Dermis microvascular lymphatic vessel endothelial cell (primary cell): ENCODE measurements around the gene KLHL8. TPM values are rescaled to one million over a fixed set of nuclear protein-coding genes. Genes with fewer than 3 reads are reported as not detected.

Experiments
- DNase-seq, 2 donors: peaks; one replicate each; pipeline versions ENCODE4 v3.0.0 to v3.0.0-alpha.2; 2010; ENCODE audit warnings: low read depth in 2 of 2
- total RNA-seq: library from RNA; depleted of rRNA; stranded (reverse); fragments of >200 nt; gene quantifications from 2 replicates; pipeline ENCODE4 v1.2.1, GENCODE V29; 2014

Gene KLHL8
- 7.4 and 7.5 TPM in 2 replicates for total RNA-seq

GRCh38 chr4:87220094-87220822, at the start of gene KLHL8:
Gene KLHL8 (minus strand): TSS chr4:87220618. CDS start chr4:87195539, 25,079 bp downstream.
- peak; percentile 40 to 86 for DNase-seq

- peak in 1 of 2 donors; percentile 35 for DNase-seq
These were observed 49.7 kb upstream of the KLHL8 start for GRCh38 chr4:87270144-87270543.

GRCh38 chr4:87268411-87268810, 48.0 kb upstream of the KLHL8 start:
- no peak for DNase-seq

GRCh38 chr4:87266986-87267385, 46.6 kb upstream of the KLHL8 start:
- no peak for DNase-seq

GRCh38 chr4:87262886-87263285, 42.5 kb upstream of the KLHL8 start:
- no peak for DNase-seq

GRCh38 chr4:87260477-87260876, 40.1 kb upstream of the KLHL8 start:
- no peak for DNase-seq

GRCh38 chr4:87258677-87259076, 38.3 kb upstream of the KLHL8 start:
- DNase-seq: no peak

GRCh38 chr4:87257523-87257922, 37.1 kb upstream of the KLHL8 start:
- DNase-seq: no peak

- no peak for DNase-seq
These were observed 35.3 kb upstream of the KLHL8 start for GRCh38 chr4:87255755-87256154.

- DNase-seq: peak in 1 of 2 donors; percentile 19
These were observed 30.7 kb upstream of the KLHL8 start for GRCh38 chr4:87251106-87251505.

GRCh38 chr4:87250294-87250693, 29.9 kb upstream of the KLHL8 start:
- no peak for DNase-seq

- DNase-seq: no peak
These were observed 29.1 kb upstream of the KLHL8 start for GRCh38 chr4:87249332-87250019.

GRCh38 chr4:87243426-87244053, 23.1 kb upstream of the KLHL8 start:
- no peak for DNase-seq

- DNase-seq: no peak
These were observed 20.9 kb upstream of the KLHL8 start for GRCh38 chr4:87241336-87241735.

GRCh38 chr4:87240341-87240740, 19.9 kb upstream of the KLHL8 start:
- DNase-seq: no peak

- no peak for DNase-seq
These were observed 19.4 kb upstream of the KLHL8 start for GRCh38 chr4:87239821-87240220.

- DNase-seq: no peak
These were observed 18.8 kb upstream of the KLHL8 start for GRCh38 chr4:87239194-87239593.

GRCh38 chr4:87236861-87237260, 16.4 kb upstream of the KLHL8 start:
- no peak for DNase-seq

- DNase-seq: no peak
These were observed 14.7 kb upstream of the KLHL8 start for GRCh38 chr4:87235020-87235671.

- no peak for DNase-seq
These were observed 11.8 kb upstream of the KLHL8 start for GRCh38 chr4:87232216-87232615.

- DNase-seq: no peak
These were observed 10.4 kb upstream of the KLHL8 start for GRCh38 chr4:87230806-87231205.

- DNase-seq: no peak
These were observed 9.6 kb upstream of the KLHL8 start for GRCh38 chr4:87229979-87230378.
